ENCODE data around the gene LRMDA. TPM values are rescaled to one million over a fixed set of nuclear protein-coding genes. Genes with fewer than 3 reads are reported as not detected.

LRMDA gene
- total and polyA plus RNA-seq, 2 of the 13 experiments (the other 11 are each of a cell fraction or from before 2014, with no cell fraction given): 13.4 to 22.0 TPM

- FAIRE-seq (no peak), DNase-seq (ENCODE audit: low spot score) (no peak), ATAC-seq (no peak)
- ChIA-PET CTCF (ENCODE audit: low intra/inter-chr PET ratio, low total read pairs) (no interaction called here), POLR2A (no interaction called here)
- peaks cover 2 to 3% of the 10 kb centered on the region in 2 experiments; a peak in 1 of 5 replicates for H3K36me3 ChIP-seq (replicated peaks in 1 of 2; ENCODE audit: control insufficient read depth in 1 of 2, insufficient read depth in 2 of 2, low read length in 2 of 2)
- H3K4me3 ChIP-seq (replicated peaks in 1 of 3; ENCODE audit: insufficient read depth in 1 of 3, low read depth in 2 of 3, low read length in 3 of 3): no peak overlapping the region
- no peaks in the 10 kb centered on the region for H3K27me3 ChIP-seq (ENCODE audit: control insufficient read depth in 1 of 2, insufficient read depth in 2 of 2, low read length in 2 of 2)
- peaks cover 20% of the 10 kb centered on the region for H3K4me1 ChIP-seq (ENCODE audit: insufficient read depth, low read length)
- intact Hi-C loops (cut with micrococcal nuclease; ENCODE audit: unreplicated experiment): no loop called here
- no peak overlapping the region for H3K27ac ChIP-seq (ENCODE audit: extremely low read length, insufficient read depth, low read length)
- peaks cover 17% of the 10 kb centered on the region for H3K9me3 ChIP-seq (ENCODE audit: low read length)
- in situ Hi-C loops (cut with HindIII; ENCODE audit: extremely low pct_ligation_motif_present, low pct_unique_long_range_greater_than_20kb): no loop called here
- H3K79me2 ChIP-seq (ENCODE audit: insufficient read depth, low read length): peaks cover 4% of the 10 kb centered on the region
- no peaks in the 10 kb centered on the region for H4K20me1 ChIP-seq (ENCODE audit: insufficient read depth, low read length)
- no peak overlapping the region for H3K4me2 ChIP-seq (ENCODE audit: low read depth, low read length)
- BruUV-seq (replicated peaks): no TSS peak
- 100% methylated on average over 1 of the region's 1 CpG for WGBS (ENCODE audit: low lambda C conversion rate)
- TF ChIP-seq ZNF138 (CRISPR knock-in tag; IDR thresholded peaks at IDR 0.05; ENCODE audit: low read depth) (no peak), ZNF580 (CRISPR knock-in tag; IDR thresholded peaks at IDR 0.05; ENCODE audit: borderline replicate concordance, low read depth) (no peak), MAFK (conservative IDR thresholded peaks at IDR 0.05 in 1 of 2, IDR thresholded peaks at IDR 0.05 in 1 of 2; ENCODE audit: low read length in 2 of 2) (peak; percentile 72 to 90), RFXAP (CRISPR knock-in tag; IDR thresholded peaks at IDR 0.05; ENCODE audit: borderline replicate concordance) (no peak), ATF6 (CRISPR knock-in tag; conservative IDR thresholded peaks at IDR 0.05) (no peak), ZBTB2 (CRISPR knock-in tag; IDR thresholded peaks at IDR 0.05; ENCODE audit: low read depth) (no peak), MAFF (IDR thresholded peaks at IDR 0.05; ENCODE audit: low read depth, low read length) (peak; percentile 84), HDAC1 (CRISPR knock-in tag; IDR thresholded peaks at IDR 0.05) (no peak)
- H3K9ac ChIP-seq (ENCODE audit: insufficient read depth, low read depth, low read length): no peak overlapping the region
- no peak overlapping the region for H2AFZ ChIP-seq (ENCODE audit: low read length)
Observed at GRCh38 chr10:75483188-75483587, 51.8 kb downstream of the LRMDA start.

Measured in HepG2 (cell line).